ENCODE data around the gene FOXN3.

Gene FOXN3

GRCh38 chr14:89284333-89285058 lies 132.5 kb downstream of the FOXN3 start:
- DNase-seq, result no peak

- DNase-seq, result no peak
Observed at GRCh38 chr14:89283327-89284060, 133.5 kb downstream of the FOXN3 start.

- no peak for DNase-seq
Observed at GRCh38 chr14:89282191-89282590, 134.8 kb downstream of the FOXN3 start.

- no peak for DNase-seq
Observed at GRCh38 chr14:89280600-89280999, 136.4 kb downstream of the FOXN3 start.

- no peak for DNase-seq
Observed at GRCh38 chr14:89279649-89280232, 137.3 kb downstream of the FOXN3 start.

GRCh38 chr14:89277203-89277602 lies 139.8 kb downstream of the FOXN3 start:
- DNase-seq, result no peak

- no peak for DNase-seq
Observed at GRCh38 chr14:89276424-89276975, 140.5 kb downstream of the FOXN3 start.

- no peak for DNase-seq
Observed at GRCh38 chr14:89270439-89271227, 146.4 kb downstream of the FOXN3 start.

- DNase-seq, result no peak
Observed at GRCh38 chr14:89269404-89269803, 147.6 kb downstream of the FOXN3 start.

GRCh38 chr14:89268514-89268913 lies 148.5 kb downstream of the FOXN3 start:
- DNase-seq, result no peak

GRCh38 chr14:89267656-89268055 lies 149.4 kb downstream of the FOXN3 start:
- no peak for DNase-seq

- no peak for DNase-seq
Observed at GRCh38 chr14:89267163-89267562, 149.9 kb downstream of the FOXN3 start.

- no peak for DNase-seq
Observed at GRCh38 chr14:89266754-89267153, 150.3 kb downstream of the FOXN3 start.

GRCh38 chr14:89265234-89265633 lies 151.8 kb downstream of the FOXN3 start:
- no peak for DNase-seq

- DNase-seq, result no peak
Observed at GRCh38 chr14:89264196-89264800, 152.7 kb downstream of the FOXN3 start.

GRCh38 chr14:89262041-89262440 lies 155.0 kb downstream of the FOXN3 start:
- no peak for DNase-seq

GRCh38 chr14:89260898-89261297 lies 156.1 kb downstream of the FOXN3 start:
- no peak for DNase-seq

- DNase-seq, result no peak
Observed at GRCh38 chr14:89259951-89260609, 157.0 kb downstream of the FOXN3 start.

GRCh38 chr14:89258728-89259273 lies 158.2 kb downstream of the FOXN3 start:
- DNase-seq, result no peak

- no peak for DNase-seq
Observed at GRCh38 chr14:89256951-89257350, 160.1 kb downstream of the FOXN3 start.
